T-cell (primary cell): ENCODE measurements around the gene MBOAT1. TPM values are rescaled to one million over a fixed set of nuclear protein-coding genes. Genes with fewer than 3 reads are reported as not detected.

Source experiments
- ATAC-seq, 4 experiments: fragments of 200-7000 bp in 3 of 4; fragments of 150-1000 bp in 1 of 4; cut with Tn5 transposase; replicated peaks in 1 of 4; 1 replicate in 3 of 4; 2 replicates in 1 of 4; pipeline ENCODE4 v1.10.0; 2021; ENCODE audit warnings: moderate library complexity in 3 of 4, mild to moderate bottlenecking in 2 of 4, moderate number of reproducible peaks in 1 of 4
- CTCF ChIA-PET, 2 donors: fragments of 300-600 bp; sonication (Branson Sonifier 250); formaldehyde crosslinking; loops; one replicate each; lab custom pipeline; 2022; ENCODE audit warnings: antibody characterized with exemption in 2 of 2; lab: Charles Lee
- POLR2A ChIA-PET, 2 donors: fragments of 300-600 bp; sonication (Branson Sonifier 250); formaldehyde crosslinking; loops; one replicate each; lab custom pipeline; 2022; ENCODE audit warnings: antibody characterized with exemption in 2 of 2; lab: Charles Lee
- DNase-seq, 35 experiments: peaks; one replicate each; pipeline versions ENCODE4 v3.0.0 to v3.0.0-alpha.2; 2013 to 2023
- H3K27ac ChIP-seq: one replicate; pipeline ENCODE4 v1.5.1; 2013; ENCODE audit warnings: low read length
- H3K27me3 ChIP-seq, 2 experiments: replicated peaks in 1 of 2; 1 replicate in 1 of 2; 2 replicates in 1 of 2; pipeline versions ENCODE4 v1.6.1 to v1.7.0; 2013; ENCODE audit warnings: low read length in 1 of 2, mixed read lengths in 1 of 2; ENCODE audit not compliant: control insufficient read depth in 2 of 2, insufficient read depth in 2 of 2; ENCODE audit errors: extremely low read depth in 1 of 2
- H3K36me3 ChIP-seq, 2 donors: 1 replicate in 1 of 2; 2 replicates in 1 of 2; pipeline versions ENCODE4 v1.6.1 to v1.7.0; 2013; ENCODE audit warnings: low read length in 1 of 2; ENCODE audit not compliant: control insufficient read depth in 2 of 2, insufficient read depth in 1 of 2; ENCODE audit errors: extremely low read depth in 1 of 2
- H3K4me1 ChIP-seq, 2 experiments: 1 replicate in 1 of 2; 2 replicates in 1 of 2; pipeline versions ENCODE4 v1.6.1 to v1.7.0; 2013; ENCODE audit warnings: low read length in 2 of 2, mixed read lengths in 1 of 2; ENCODE audit not compliant: insufficient read depth in 2 of 2, control insufficient read depth in 1 of 2; ENCODE audit errors: extremely low read depth in 1 of 2
- H3K4me3 ChIP-seq, 2 donors: 1 replicate in 1 of 2; 2 replicates in 1 of 2; pipeline versions ENCODE4 v1.5.1 to v1.7.0; 2013; ENCODE audit warnings: mild to moderate bottlenecking in 2 of 2, low read length in 1 of 2, moderate library complexity in 1 of 2; ENCODE audit not compliant: control insufficient read depth in 1 of 2; ENCODE audit errors: extremely low read depth in 1 of 2
- H3K9me3 ChIP-seq: 2 replicates; pipeline ENCODE4 v1.7.0; 2013
- H3K27ac Mint-ChIP-seq, 2 donors: one replicate each; pipeline ENCODE4 v1.8.0; 2020 to 2021; ENCODE audit warnings: mild to moderate bottlenecking in 2 of 2, mixed read lengths in 2 of 2
- H3K27me3 Mint-ChIP-seq, 2 donors: one replicate each; pipeline ENCODE4 v1.8.0; 2021 to 2022; ENCODE audit warnings: mixed read lengths in 2 of 2
- H3K36me3 Mint-ChIP-seq: one replicate; pipeline ENCODE4 v1.8.0; 2021; ENCODE audit warnings: mixed read lengths
- H3K4me1 Mint-ChIP-seq, 3 donors: one replicate each; pipeline ENCODE4 v1.8.0; 2020 to 2022; ENCODE audit warnings: mixed read lengths in 3 of 3, mild to moderate bottlenecking in 1 of 3
- H3K4me3 Mint-ChIP-seq, 3 donors: one replicate each; pipeline ENCODE4 v1.8.0; 2020 to 2022; ENCODE audit warnings: mild to moderate bottlenecking in 3 of 3, mixed read lengths in 3 of 3, moderate library complexity in 3 of 3
- H3K9me3 Mint-ChIP-seq, 3 donors: one replicate each; pipeline ENCODE4 v1.8.0; 2020 to 2022; ENCODE audit warnings: mixed read lengths in 3 of 3
- WGBS: methylation state at CpG from one replicate; pipeline ENCODE4 v1.1.5; 2013; ENCODE audit warnings: missing lambda C conversion rate; ENCODE audit not compliant: insufficient coverage; 5-methylcytosine and 5-hydroxymethylcytosine counted together
- total RNA-seq, 35 experiments: library from RNA in 6 of 35; stranded (reverse) in 6 of 35; fragments of 120-200 nt in 1 of 35; gene quantifications; one replicate each; pipeline versions ENCODE4 v1.2.1 to v1.2.4 and lab custom pipeline; 2013 to 2026

MBOAT1 gene
- total RNA-seq, 5 donors from 2014 or later (not counting 1 experiment from before 2014, with no cell fraction given): 8.3 to 21.5 (median 12.0) TPM

DNA sequence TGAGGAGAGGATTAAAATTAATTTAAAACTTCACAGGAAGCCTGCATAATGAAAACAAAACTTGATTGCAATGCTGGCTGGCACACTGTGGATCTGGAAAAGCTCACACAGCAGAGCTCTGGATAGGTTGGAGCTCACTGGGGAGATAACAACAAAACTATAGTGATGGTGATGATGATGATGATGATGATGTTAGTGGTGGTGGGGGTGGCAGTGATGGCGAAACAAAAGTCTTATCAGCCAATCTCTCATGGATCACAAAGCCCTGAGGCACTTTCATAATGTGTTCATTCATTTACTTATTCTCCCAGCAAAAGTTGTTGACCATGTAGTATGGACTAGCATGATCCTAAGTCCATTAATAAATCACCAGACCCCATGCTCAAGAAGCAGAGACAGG lies 152.0 kb downstream of the MBOAT1 start:
- Histone ChIP-seq H3K9me3 (no peaks in the 10 kb centered on the region), H3K36me3 (no peaks in the 10 kb centered on the region), H3K27ac (no peak overlapping the region), H3K4me1 (peaks cover 2 to 4% of the 10 kb centered on the region in 2 experiments), H3K4me3 (no peak overlapping the region), H3K27me3 (no peaks in the 10 kb centered on the region)
- CTCF ChIA-PET: interaction anchor here in 1 of 2 donors (0.6 kb wide), 1 partner anchor 84 kb away, joined by 3 read pairs; no protein-coding TSS in a partner anchor
- DNase-seq: no peak
- H3K36me3 Mint-ChIP-seq: no peaks in the 10 kb centered on the region
- H3K4me3 Mint-ChIP-seq: no peak overlapping the region
- no peak overlapping the region for H3K27ac Mint-ChIP-seq
- no peaks in the 10 kb centered on the region for H3K27me3 Mint-ChIP-seq
- no peak for ATAC-seq
- no peaks in the 10 kb centered on the region for H3K9me3 Mint-ChIP-seq
- WGBS: no CpG with 5 or more reads among the region's 1 CpG
- peaks cover 0 to 9% (median 1%) of the 10 kb centered on the region in 3 donors for H3K4me1 Mint-ChIP-seq
- POLR2A ChIA-PET: no interaction called here

DNA sequence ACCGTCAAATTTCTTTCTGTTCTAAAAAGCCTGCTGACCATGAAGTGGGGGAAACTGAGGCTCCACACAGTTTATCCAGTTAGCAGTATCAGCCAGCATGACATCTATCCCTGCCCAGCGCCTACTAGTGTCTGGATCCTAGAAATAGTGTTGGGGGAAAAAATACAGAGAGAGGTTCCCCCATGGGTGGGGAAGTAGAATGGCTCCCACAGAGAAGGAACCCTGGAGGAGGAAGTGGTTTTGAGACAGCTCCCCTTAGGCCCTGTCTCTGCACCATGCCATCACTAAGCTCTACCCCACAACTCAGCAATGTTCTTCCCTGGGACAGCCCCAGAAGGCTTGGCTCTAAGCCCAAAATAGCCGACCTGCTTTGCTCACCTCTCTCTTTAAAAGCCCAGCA lies 153.4 kb downstream of the MBOAT1 start:
- H3K27me3 Mint-ChIP-seq: no peaks in the 10 kb centered on the region
- ChIA-PET CTCF (no interaction called here), POLR2A (no interaction called here)
- H3K27ac Mint-ChIP-seq: no peak overlapping the region
- H3K27me3 ChIP-seq: no peaks in the 10 kb centered on the region
- WGBS: 30% methylated on average over 2 of the region's 3 CpGs
- H3K4me1 ChIP-seq: peaks cover 2 to 4% of the 10 kb centered on the region in 2 experiments
- H3K36me3 ChIP-seq: no peaks in the 10 kb centered on the region
- H3K4me1 Mint-ChIP-seq: peaks cover 0 to 9% (median 1%) of the 10 kb centered on the region in 3 donors
- no peak for ATAC-seq
- H3K9me3 Mint-ChIP-seq: no peaks in the 10 kb centered on the region
- no peak overlapping the region for H3K4me3 ChIP-seq
- no peak overlapping the region for H3K4me3 Mint-ChIP-seq
- H3K27ac ChIP-seq: no peak overlapping the region
- no peaks in the 10 kb centered on the region for H3K36me3 Mint-ChIP-seq
- no peak for DNase-seq
- no peaks in the 10 kb centered on the region for H3K9me3 ChIP-seq

DNA sequence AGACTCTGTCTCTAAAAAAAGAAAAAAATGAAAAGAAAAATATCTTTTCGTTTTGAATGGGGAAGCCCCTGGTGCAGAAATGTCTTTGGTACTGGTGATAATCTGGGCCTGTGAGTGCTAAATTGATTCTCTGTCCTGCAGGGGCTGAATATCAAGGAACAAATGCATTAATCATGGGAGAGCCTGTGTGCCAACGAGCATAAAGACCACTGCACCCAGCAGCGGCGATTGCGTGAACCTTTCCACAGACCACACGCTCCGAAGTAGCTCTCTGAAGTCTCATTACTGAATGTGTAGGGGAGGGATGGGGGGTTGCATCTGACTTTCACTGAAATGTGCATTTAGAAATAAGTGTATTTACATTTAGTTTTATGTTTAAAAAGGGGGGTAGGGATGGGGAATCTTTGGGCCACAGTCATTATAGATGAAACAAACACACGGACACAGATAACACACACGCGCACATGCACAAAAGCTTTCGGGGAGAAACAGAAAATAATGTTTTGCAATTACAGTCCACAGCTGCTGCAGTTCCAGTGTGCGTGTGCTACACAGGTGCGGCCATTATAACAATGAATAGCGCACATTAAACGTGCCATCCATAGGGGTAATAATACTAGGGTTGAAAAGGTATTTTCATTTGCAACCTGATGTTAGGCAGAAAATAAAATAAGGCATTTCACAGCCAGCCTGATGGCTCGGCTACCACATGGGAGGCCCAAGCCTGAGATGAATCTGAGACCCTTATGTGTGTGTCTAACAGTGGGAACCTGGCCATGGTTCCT lies 154.0 kb downstream of the MBOAT1 start:
- ChIA-PET CTCF (no interaction called here), POLR2A (no interaction called here)
- H3K9me3 ChIP-seq: no peaks in the 10 kb centered on the region
- no peak overlapping the region for H3K27ac Mint-ChIP-seq
- H3K9me3 Mint-ChIP-seq: no peaks in the 10 kb centered on the region
- no peaks in the 10 kb centered on the region for H3K27me3 Mint-ChIP-seq
- WGBS: 80% methylated on average over 6 of the region's 16 CpGs
- no peaks in the 10 kb centered on the region for H3K36me3 Mint-ChIP-seq
- H3K4me1 Mint-ChIP-seq: peaks cover 0 to 9% (median 1%) of the 10 kb centered on the region in 3 donors
- ATAC-seq: no peak
- H3K36me3 ChIP-seq: no peaks in the 10 kb centered on the region
- H3K4me3 ChIP-seq: no peak overlapping the region
- no peak overlapping the region for H3K4me3 Mint-ChIP-seq
- H3K4me1 ChIP-seq: peaks cover 2 to 4% of the 10 kb centered on the region in 2 experiments
- no peak overlapping the region for H3K27ac ChIP-seq
- no peaks in the 10 kb centered on the region for H3K27me3 ChIP-seq
- no peak for DNase-seq

DNA sequence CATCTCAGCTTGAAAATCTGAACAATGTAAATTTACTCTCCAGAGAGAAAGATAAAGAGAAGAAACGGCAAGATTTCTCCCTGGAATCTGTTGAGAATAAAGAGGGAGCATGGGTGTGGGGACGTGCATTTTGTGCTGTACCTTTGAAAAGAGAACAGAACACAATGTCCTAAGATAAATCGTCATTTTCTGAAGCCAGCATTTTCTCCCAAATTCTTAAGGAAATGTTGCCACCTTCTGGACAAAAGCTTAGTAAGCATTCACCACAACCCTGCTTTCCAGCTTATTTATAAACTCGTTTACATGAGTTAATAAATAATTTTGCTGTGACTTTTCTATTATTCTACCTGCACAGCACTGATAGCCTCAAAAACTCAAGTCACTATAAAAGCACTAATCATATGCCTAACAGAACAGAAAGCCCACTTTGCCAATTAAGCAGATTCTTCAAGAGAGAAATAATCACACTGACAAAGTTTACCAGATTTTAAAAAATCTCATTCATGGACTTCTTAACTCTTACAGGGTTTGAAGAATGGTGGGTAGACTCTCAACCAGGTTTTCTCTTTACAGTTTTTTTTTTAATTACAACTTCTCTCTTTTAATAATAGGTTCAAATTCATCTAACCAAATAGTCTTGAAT lies 155.8 kb downstream of the MBOAT1 start:
- Mint-ChIP-seq H3K36me3 (no peaks in the 10 kb centered on the region), H3K27ac (no peak overlapping the region), H3K4me3 (no peak overlapping the region), H3K27me3 (no peaks in the 10 kb centered on the region), H3K4me1 (no peaks in the 10 kb centered on the region), H3K9me3 (no peaks in the 10 kb centered on the region)
- no peaks in the 10 kb centered on the region for H3K4me1 ChIP-seq
- DNase-seq (peak in 1 of 35 experiments; percentile 31), ATAC-seq (no peak)
- H3K36me3 ChIP-seq: no peaks in the 10 kb centered on the region
- no peaks in the 10 kb centered on the region for H3K9me3 ChIP-seq
- H3K27ac ChIP-seq: no peak overlapping the region
- H3K27me3 ChIP-seq: no peaks in the 10 kb centered on the region
- CTCF ChIA-PET: interaction anchor here (0.6 to 1.2 kb wide), 4 partner anchors 15 to 1753 kb away, joined by 3 to 10 read pairs (median 4); no protein-coding TSS in a partner anchor
- no peak overlapping the region for H3K4me3 ChIP-seq
- POLR2A ChIA-PET: no interaction called here
- 20% methylated on average over 1 of the region's 4 CpGs for WGBS

DNA sequence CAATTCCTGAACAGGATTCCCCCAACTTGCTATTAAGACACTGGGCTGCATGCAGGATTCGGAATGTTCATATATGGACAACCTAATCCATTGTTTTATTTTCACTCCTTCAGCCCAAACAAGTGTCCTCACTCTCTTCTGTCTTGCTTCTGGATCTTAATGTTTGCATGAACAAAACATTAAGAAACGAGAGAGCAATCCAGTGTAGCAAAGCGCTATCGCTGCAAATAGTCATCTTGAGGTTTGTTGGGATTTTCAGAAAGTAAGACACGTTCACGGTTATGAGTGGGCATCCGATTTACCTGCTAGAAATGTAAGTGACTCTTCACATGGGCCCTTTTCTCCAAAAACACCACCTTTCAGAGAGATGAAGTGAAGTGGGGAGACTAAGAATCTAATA lies 156.4 kb downstream of the MBOAT1 start:
- DNase-seq (no peak), ATAC-seq (no peak)
- Mint-ChIP-seq H3K9me3 (no peaks in the 10 kb centered on the region), H3K27ac (no peak overlapping the region), H3K4me3 (no peak overlapping the region), H3K27me3 (no peaks in the 10 kb centered on the region), H3K36me3 (no peaks in the 10 kb centered on the region), H3K4me1 (no peaks in the 10 kb centered on the region)
- CTCF ChIA-PET: interaction anchor here (0.9 to 1.2 kb wide), 2 partner anchors 16 to 1460 kb away, joined by 3 to 10 read pairs; no protein-coding TSS in a partner anchor
- Histone ChIP-seq H3K4me3 (no peak overlapping the region), H3K27me3 (no peaks in the 10 kb centered on the region), H3K9me3 (no peaks in the 10 kb centered on the region), H3K27ac (no peak overlapping the region), H3K4me1 (no peaks in the 10 kb centered on the region), H3K36me3 (no peaks in the 10 kb centered on the region)
- POLR2A ChIA-PET: no interaction called here
- WGBS: 100% methylated on average over 1 of the region's 7 CpGs
